ENCODE data around the gene SIN3B.

Gene SIN3B

GRCh38 chr19:16824658-16825311, 4.4 kb upstream of the SIN3B start:
- DNase-seq (ENCODE audit: low read depth, low spot score), result no peak

GRCh38 chr19:16825312-16826052, 3.7 kb upstream of the SIN3B start:
- DNase-seq (ENCODE audit: low read depth, low spot score), result peak; percentile 26

GRCh38 chr19:16829822-16830289, 658 bp downstream of the SIN3B start:
- DNase-seq (ENCODE audit: low read depth, low spot score), result no peak

GRCh38 chr19:16830679-16831078, 1.5 kb downstream of the SIN3B start:
- DNase-seq (ENCODE audit: low read depth, low spot score), result no peak

GRCh38 chr19:16831531-16831930, 2.3 kb downstream of the SIN3B start:
- DNase-seq (ENCODE audit: low read depth, low spot score), result no peak

GRCh38 chr19:16834747-16835146, 5.5 kb downstream of the SIN3B start:
- DNase-seq (ENCODE audit: low read depth, low spot score), result no peak

GRCh38 chr19:16836115-16837034, 7.2 kb downstream of the SIN3B start:
- no peak for DNase-seq (ENCODE audit: low read depth, low spot score)

- peak; percentile 22 for DNase-seq (ENCODE audit: low read depth, low spot score)
These were observed 7.8 kb downstream of the SIN3B start for GRCh38 chr19:16837035-16837362.

GRCh38 chr19:16841391-16841926, 12.3 kb downstream of the SIN3B start:
- no peak for DNase-seq (ENCODE audit: low read depth, low spot score)

GRCh38 chr19:16846901-16847300, 17.7 kb downstream of the SIN3B start:
- DNase-seq (ENCODE audit: low read depth, low spot score), result no peak

GRCh38 chr19:16847430-16847829, 18.2 kb downstream of the SIN3B start:
- no peak for DNase-seq (ENCODE audit: low read depth, low spot score)

GRCh38 chr19:16849168-16849567, 20.0 kb downstream of the SIN3B start:
- no peak for DNase-seq (ENCODE audit: low read depth, low spot score)

- no peak for DNase-seq (ENCODE audit: low read depth, low spot score)
These were observed 20.9 kb downstream of the SIN3B start for GRCh38 chr19:16850133-16850532.

- no peak for DNase-seq (ENCODE audit: low read depth, low spot score)
These were observed 22.0 kb downstream of the SIN3B start for GRCh38 chr19:16851031-16851712.

GRCh38 chr19:16853066-16853465, 23.9 kb downstream of the SIN3B start:
- no peak for DNase-seq (ENCODE audit: low read depth, low spot score)

GRCh38 chr19:16856091-16856490, 26.9 kb downstream of the SIN3B start:
- no peak for DNase-seq (ENCODE audit: low read depth, low spot score)

GRCh38 chr19:16859626-16860025, 30.4 kb downstream of the SIN3B start:
- no peak for DNase-seq (ENCODE audit: low read depth, low spot score)

- DNase-seq (ENCODE audit: low read depth, low spot score), result no peak
These were observed 30.9 kb downstream of the SIN3B start for GRCh38 chr19:16860118-16860517.

GRCh38 chr19:16861011-16861410, 31.8 kb downstream of the SIN3B start:
- DNase-seq (ENCODE audit: low read depth, low spot score), result no peak

- no peak for DNase-seq (ENCODE audit: low read depth, low spot score)
These were observed 32.6 kb downstream of the SIN3B start for GRCh38 chr19:16861834-16862233.

GRCh38 chr19:16862826-16863415, 33.7 kb downstream of the SIN3B start:
- DNase-seq (ENCODE audit: low read depth, low spot score), result no peak

Measured in brain pericyte (primary cell).